Endothelial cell of umbilical vein (primary cell): Measurements from ENCODE around the gene RTCB. TPM values are rescaled to one million over a fixed set of nuclear protein-coding genes. Genes with fewer than 3 reads are reported as not detected.

ENCODE experiments used
- BruUV-seq: library from RNA; stranded (reverse); fragments of 400-500 nt; replicated peaks from 2 replicates; lab custom pipeline; 2021; lab: Mats Ljungman, UMichigan
- CTCF ChIA-PET: fragments of 300-600, 350-600 bp; sonication (Branson Sonifier 250); formaldehyde crosslinking; loops from one replicate; lab custom pipeline; 2021; ENCODE audit warnings: antibody characterized with exemption, inconsistent platforms; lab: Charles Lee
- POLR2A ChIA-PET: fragments of 300-600, 350-600 bp; sonication (Branson Sonifier 250); formaldehyde crosslinking; loops from one replicate; lab custom pipeline; 2021; ENCODE audit warnings: antibody characterized with exemption, inconsistent platforms; lab: Charles Lee
- DNase-seq: peaks from one replicate; pipeline ENCODE4 v3.0.0-alpha.2; 2011; ENCODE audit warnings: low read depth, low spot score
- FAIRE-seq: peaks from 2 replicates; lab custom pipeline; 2011; peaks lifted over from hg19 to GRCh38; lab: Jason Lieb, UNC
- H2AFZ ChIP-seq: 2 replicates; pipeline ENCODE4 v1.6.0; 2012; ENCODE audit warnings: low read depth, low read length, control low read depth, inconsistent platforms
- H3K27ac ChIP-seq: 2 replicates; pipeline ENCODE4 v1.5.1; 2011; ENCODE audit warnings: low read depth, mild to moderate bottlenecking, control low read depth, low read length, moderate library complexity; ENCODE audit not compliant: insufficient read depth
- H3K27me3 ChIP-seq, 2 experiments: 2 replicates each; pipeline versions ENCODE4 v1.6.0 to v1.6.1; 2011; ENCODE audit warnings: low read length in 2 of 2, mixed read lengths in 1 of 2; ENCODE audit not compliant: control insufficient read depth in 2 of 2, insufficient read depth in 2 of 2
- H3K36me3 ChIP-seq, 2 experiments: 2 replicates in 1 of 2; 3 replicates in 1 of 2; pipeline ENCODE4 v1.5.1; 2011; ENCODE audit warnings: low read length in 2 of 2, mild to moderate bottlenecking in 1 of 2, moderate library complexity in 1 of 2; ENCODE audit not compliant: control insufficient read depth in 2 of 2, insufficient read depth in 2 of 2; ENCODE audit errors: extremely low read depth in 1 of 2
- H3K4me1 ChIP-seq: 3 replicates; pipeline ENCODE4 v1.5.1; 2011; ENCODE audit warnings: mild to moderate bottlenecking, low read length; ENCODE audit not compliant: control insufficient read depth, insufficient read depth; ENCODE audit errors: extremely low read depth
- H3K4me2 ChIP-seq: 2 replicates; pipeline ENCODE4 v1.6.1; 2011; ENCODE audit warnings: low read length, control low read depth, mixed read lengths; ENCODE audit not compliant: insufficient read depth
- H3K4me3 ChIP-seq, 3 experiments: fragments of 200-600 bp in 1 of 3; sonication (generic), shearing (Covaris generic) in 1 of 3; replicated peaks in 1 of 3; 2 replicates each; pipeline ENCODE4 v1.5.1; 2011 to 2016; ENCODE audit warnings: control low read depth in 3 of 3, low read length in 3 of 3, mild to moderate bottlenecking in 2 of 3, inconsistent platforms in 1 of 3, low read depth in 1 of 3, moderate library complexity in 1 of 3; ENCODE audit not compliant: insufficient read depth in 1 of 3
- H3K79me2 ChIP-seq: 2 replicates; pipeline ENCODE4 v1.6.0; 2012; ENCODE audit warnings: low read length, inconsistent platforms; ENCODE audit not compliant: control insufficient read depth, insufficient read depth
- H3K9ac ChIP-seq: replicated peaks from 2 replicates; pipeline ENCODE3; 2011; ENCODE audit warnings: low read length, control low read depth; ENCODE audit not compliant: insufficient read depth; ENCODE audit errors: extremely low read depth
- H3K9me1 ChIP-seq: replicated peaks from 3 replicates; pipeline ENCODE4 v1.6.0; 2011; ENCODE audit warnings: mild to moderate bottlenecking, low read length; ENCODE audit not compliant: control insufficient read depth, insufficient read depth; ENCODE audit errors: extremely low read depth
- H3K9me3 ChIP-seq: replicated peaks from 2 replicates; pipeline ENCODE4 v1.5.1; 2012; ENCODE audit warnings: low read length, inconsistent platforms; ENCODE audit not compliant: control insufficient read depth, insufficient read depth
- H4K20me1 ChIP-seq: replicated peaks from 2 replicates; pipeline ENCODE3; 2011; ENCODE audit warnings: mild to moderate bottlenecking, low read length; ENCODE audit not compliant: control insufficient read depth, insufficient read depth; ENCODE audit errors: extremely low read depth
- CTCF ChIP-seq, 2 donors: IDR thresholded peaks; 1 replicate in 1 of 2; 2 replicates in 1 of 2; pipeline ENCODE4 v1.5.1; 2011; ENCODE audit warnings: low read length in 2 of 2, mild to moderate bottlenecking in 2 of 2, moderate library complexity in 2 of 2, control low read depth in 1 of 2, inconsistent platforms in 1 of 2, low read depth in 1 of 2; ENCODE audit not compliant: insufficient read depth in 1 of 2; ENCODE audit errors: extremely low read depth in 1 of 2
- EZH2 ChIP-seq: IDR thresholded peaks from 2 replicates; pipeline ENCODE4 v1.6.1; 2012; ENCODE audit warnings: borderline replicate concordance, low read depth, mild to moderate bottlenecking, moderate library complexity, low read length, inconsistent platforms; ENCODE audit not compliant: severe bottlenecking
- FOS ChIP-seq: IDR thresholded peaks from 2 replicates; pipeline ENCODE4 v1.6.1; 2011; ENCODE audit warnings: mild to moderate bottlenecking, low read length, moderate library complexity, borderline replicate concordance; ENCODE audit not compliant: insufficient read depth
- GATA2 ChIP-seq: IDR thresholded peaks from 2 replicates; pipeline ENCODE4 v1.7.0; 2011; ENCODE audit warnings: low read depth, mild to moderate bottlenecking, moderate library complexity, mixed read lengths, low read length; ENCODE audit not compliant: insufficient read length, insufficient read depth
- JUN ChIP-seq: IDR thresholded peaks from 2 replicates; pipeline ENCODE4 v1.6.1; 2011; ENCODE audit warnings: borderline replicate concordance, low read depth; ENCODE audit not compliant: insufficient read length, insufficient read depth
- MAX ChIP-seq: IDR thresholded peaks from 2 replicates; pipeline ENCODE4 v1.6.1; 2011; ENCODE audit not compliant: insufficient read depth, insufficient read length
- MYC ChIP-seq: IDR thresholded peaks from one replicate; pipeline ENCODE4 v1.6.1; 2011; ENCODE audit warnings: mild to moderate bottlenecking, low read depth, low read length
- POLR2A ChIP-seq: IDR thresholded peaks from 2 replicates; pipeline ENCODE4 v1.6.1; 2012; ENCODE audit warnings: low read depth, mild to moderate bottlenecking, control low read depth, low read length
- POLR2AphosphoS5 ChIP-seq: IDR thresholded peaks from 2 replicates; pipeline ENCODE4 v1.6.1; 2012; ENCODE audit warnings: low read depth, mild to moderate bottlenecking, control low read depth, low read length, moderate library complexity; ENCODE audit not compliant: insufficient read depth
- dilution Hi-C: fragments of 300-500 bp; cut with MboI; formaldehyde crosslinking; loops from one replicate; pipeline ENCODE4 v1.15.0; 2019; ENCODE audit warnings: low sequenced_read_pairs; ENCODE audit not compliant: extremely low pct_ligation_motif_present
- intact Hi-C: fragments of 100-400 bp; cut with micrococcal nuclease; formaldehyde crosslinking; loops from one replicate; pipeline ENCODE4 v1.10.0; 2022
- polyA plus RNA-seq, 4 experiments: library from polyadenylated mRNA; depleted of rRNA in 3 of 4; stranded (reverse) in 3 of 4; unstranded in 1 of 4; fragments of >200 nt; gene quantifications; 2 replicates each; pipeline versions ENCODE4 v1.2.1 to v1.2.3, GENCODE V29; 2011 to 2012; ENCODE audit warnings: missing spikeins in 1 of 4
- total RNA-seq: library from RNA; stranded (reverse); gene quantifications from 2 replicates; pipeline ENCODE4 v1.2.3, GENCODE V29; 2021

RTCB gene
- total and polyA plus RNA-seq, 2 donors (not counting 3 experiments of a cell fraction or from before 2014, with no cell fraction given), result 98.7 to 100 TPM

GRCh38 chr22:32340411-32340810 is 71.6 kb downstream of the RTCB start:
- no peak for DNase-seq
- H4K20me1 ChIP-seq, result no peaks in the 10 kb centered on the region
- ChIA-PET POLR2A (no interaction called here), CTCF (no interaction called here)
- no peak overlapping the region for H3K9ac ChIP-seq
- BruUV-seq, result no TSS peak
- H3K27ac ChIP-seq, result no peak overlapping the region
- H3K4me2 ChIP-seq, result no peak overlapping the region
- no peak for TF ChIP-seq EZH2
- TF ChIP-seq MYC, result no peak
- TF ChIP-seq GATA2, result no peak
- no peak for TF ChIP-seq CTCF (IDR thresholded peaks at IDR 0.05; ENCODE audit: extremely low read depth in 1 of 2, insufficient read depth in 1 of 2, low read depth in 1 of 2, low read length in 2 of 2)
- no peak for TF ChIP-seq JUN
- no peak for TF ChIP-seq POLR2AphosphoS5
- no peak for TF ChIP-seq POLR2A
- no peak for TF ChIP-seq FOS
- no peak for TF ChIP-seq MAX
- H3K36me3 ChIP-seq, result peaks cover 2 to 4% of the 10 kb centered on the region in 2 experiments
- peaks cover 19% of the 10 kb centered on the region for H3K4me1 ChIP-seq
- no peaks in the 10 kb centered on the region for H3K27me3 ChIP-seq
- no peaks in the 10 kb centered on the region for H3K9me3 ChIP-seq
- dilution Hi-C loops (no loop called here), intact Hi-C loops (no loop called here)
- H3K79me2 ChIP-seq, result peaks cover 2% of the 10 kb centered on the region
- FAIRE-seq, result no peak
- H3K4me3 ChIP-seq, result no peak overlapping the region
- no peaks in the 10 kb centered on the region for H3K9me1 ChIP-seq
- no peak overlapping the region for H2AFZ ChIP-seq
